Central memory CD8-positive, alpha-beta T cell (primary cell): Measurements from ENCODE around the gene ZCCHC4.
"Not testable (repeated sequence)": the region's sequence is repeated elsewhere in the genome, so short reads cannot be mapped to it uniquely, and the experiment has no call there.

Experiments
- ATAC-seq: fragments of 150-1000 bp; cut with Tn5 transposase; replicated peaks from 2 replicates; pipeline ENCODE4 v1.10.0; 2022; ENCODE audit warnings: mild to moderate bottlenecking, moderate FRiP score, moderate number of reproducible peaks; ENCODE audit not compliant: poor library complexity, severe bottlenecking; ENCODE audit errors: extremely low read depth
- DNase-seq, 2 donors: peaks; one replicate each; pipeline ENCODE4 v3.0.0; 2021; ENCODE audit warnings: low spot score in 2 of 2
- H3K27ac Mint-ChIP-seq: one replicate; pipeline ENCODE4 v1.8.0; 2022; ENCODE audit warnings: low read depth, mild to moderate bottlenecking, moderate library complexity, mixed read lengths
- H3K27me3 Mint-ChIP-seq: one replicate; pipeline ENCODE4 v1.8.0; 2022; ENCODE audit warnings: mixed read lengths
- H3K36me3 Mint-ChIP-seq: one replicate; pipeline ENCODE4 v1.8.0; 2022; ENCODE audit warnings: mild to moderate bottlenecking, moderate library complexity, mixed read lengths; ENCODE audit not compliant: insufficient read depth
- H3K4me1 Mint-ChIP-seq: one replicate; pipeline ENCODE4 v1.8.0; 2022; ENCODE audit warnings: mixed read lengths
- H3K4me3 Mint-ChIP-seq: one replicate; pipeline ENCODE4 v1.8.0; 2022; ENCODE audit warnings: mild to moderate bottlenecking, moderate library complexity, mixed read lengths
- H3K9me3 Mint-ChIP-seq: one replicate; pipeline ENCODE4 v1.8.0; 2022; ENCODE audit warnings: mixed read lengths

Gene ZCCHC4

GRCh38 chr4:25367877-25368276 is 55.3 kb downstream of the ZCCHC4 start:
- ATAC-seq, result no peak
- H3K36me3 Mint-ChIP-seq, result peaks cover 14% of the 10 kb centered on the region

GRCh38 chr4:25368315-25368714 is 55.7 kb downstream of the ZCCHC4 start:
- H3K9me3 Mint-ChIP-seq, result no peaks in the 10 kb centered on the region
- no peak overlapping the region for H3K27ac Mint-ChIP-seq
- H3K27me3 Mint-ChIP-seq, result no peaks in the 10 kb centered on the region
- DNase-seq (no peak), ATAC-seq (no peak)
- H3K4me3 Mint-ChIP-seq, result no peak overlapping the region
- peaks cover 16% of the 10 kb centered on the region for H3K36me3 Mint-ChIP-seq
- H3K4me1 Mint-ChIP-seq, result no peaks in the 10 kb centered on the region

More at GRCh38 chr4:25367877-25368276, 55.3 kb downstream of the ZCCHC4 start:
- no peaks in the 10 kb centered on the region for H3K27me3 Mint-ChIP-seq
- DNase-seq, result no peak
- no peaks in the 10 kb centered on the region for H3K9me3 Mint-ChIP-seq
- H3K27ac Mint-ChIP-seq, result no peak overlapping the region
- H3K4me1 Mint-ChIP-seq, result no peaks in the 10 kb centered on the region
- H3K4me3 Mint-ChIP-seq, result no peak overlapping the region

- DNase-seq (no peak), ATAC-seq (no peak)
- Mint-ChIP-seq H3K4me1 (no peaks in the 10 kb centered on the region), H3K9me3 (no peaks in the 10 kb centered on the region), H3K27ac (no peak overlapping the region), H3K27me3 (no peaks in the 10 kb centered on the region), H3K4me3 (no peak overlapping the region), H3K36me3 (peaks cover 12% of the 10 kb centered on the region)
These were observed 57.7 kb downstream of the ZCCHC4 start for GRCh38 chr4:25370242-25370641.

GRCh38 chr4:25372549-25372948 is 60.0 kb downstream of the ZCCHC4 start:
- not testable (repeated sequence) for H3K27ac Mint-ChIP-seq, H3K9me3 Mint-ChIP-seq, ATAC-seq, H3K4me1 Mint-ChIP-seq, H3K27me3 Mint-ChIP-seq, H3K4me3 Mint-ChIP-seq, DNase-seq
- peaks cover 14% of the 10 kb centered on the region for H3K36me3 Mint-ChIP-seq

GRCh38 chr4:25376754-25377571 is 64.4 kb downstream of the ZCCHC4 start, which contains the start of gene ANAPC4:
Gene ANAPC4 (plus strand): TSS chr4:25377263. CDS start chr4:25377428, 165 bp downstream.
- no peaks in the 10 kb centered on the region for H3K9me3 Mint-ChIP-seq
- peaks cover 6% of the 10 kb centered on the region for H3K4me1 Mint-ChIP-seq
- peak within 1 kb of the TSS; percentile 90 for H3K27ac Mint-ChIP-seq

GRCh38 chr4:25377572-25378436 is 65.2 kb downstream of the ZCCHC4 start:
- Mint-ChIP-seq H3K36me3 (peaks cover 21% of the 10 kb centered on the region), H3K27ac (peak overlapping the region; percentile 90), H3K9me3 (no peaks in the 10 kb centered on the region), H3K4me3 (no peak overlapping the region), H3K4me1 (peaks cover 6% of the 10 kb centered on the region), H3K27me3 (no peaks in the 10 kb centered on the region)
- ATAC-seq (peak; percentile 11), DNase-seq (no peak)

More at GRCh38 chr4:25376754-25377571, 64.4 kb downstream of the ZCCHC4 start, which contains the start of gene ANAPC4:
- Mint-ChIP-seq H3K27me3 (no peaks in the 10 kb centered on the region), H3K36me3 (peaks cover 13% of the 10 kb centered on the region), H3K4me3 (no peak within 1 kb of the TSS)
- ATAC-seq, result peak; percentile 96
- DNase-seq, result peak; percentile 88 to 90

GRCh38 chr4:25378437-25378743 is 65.8 kb downstream of the ZCCHC4 start:
- no peak overlapping the region for H3K27ac Mint-ChIP-seq
- ATAC-seq, result no peak
- peaks cover 23% of the 10 kb centered on the region for H3K36me3 Mint-ChIP-seq
- DNase-seq, result no peak
- no peak overlapping the region for H3K4me3 Mint-ChIP-seq
- peaks cover 6% of the 10 kb centered on the region for H3K4me1 Mint-ChIP-seq
- no peaks in the 10 kb centered on the region for H3K27me3 Mint-ChIP-seq
- H3K9me3 Mint-ChIP-seq, result no peaks in the 10 kb centered on the region

GRCh38 chr4:25379591-25379990 is 67.0 kb downstream of the ZCCHC4 start:
- H3K27me3 Mint-ChIP-seq, result no peaks in the 10 kb centered on the region
- ATAC-seq (no peak), DNase-seq (no peak)
- H3K4me3 Mint-ChIP-seq, result no peak overlapping the region
- no peak overlapping the region for H3K27ac Mint-ChIP-seq
- peaks cover 6% of the 10 kb centered on the region for H3K4me1 Mint-ChIP-seq
- H3K9me3 Mint-ChIP-seq, result no peaks in the 10 kb centered on the region
- peaks cover 29% of the 10 kb centered on the region for H3K36me3 Mint-ChIP-seq

GRCh38 chr4:25383647-25384046 is 71.1 kb downstream of the ZCCHC4 start:
- H3K4me3 Mint-ChIP-seq, result no peak overlapping the region
- peaks cover 42% of the 10 kb centered on the region for H3K36me3 Mint-ChIP-seq
- no peaks in the 10 kb centered on the region for H3K27me3 Mint-ChIP-seq
- H3K9me3 Mint-ChIP-seq, result no peaks in the 10 kb centered on the region
- H3K27ac Mint-ChIP-seq, result no peak overlapping the region
- H3K4me1 Mint-ChIP-seq, result peaks cover 3% of the 10 kb centered on the region
- DNase-seq (no peak), ATAC-seq (no peak)

- no peak for ATAC-seq
- Mint-ChIP-seq H3K27ac (no peak overlapping the region), H3K4me1 (peaks cover 8% of the 10 kb centered on the region), H3K27me3 (no peaks in the 10 kb centered on the region), H3K4me3 (no peak overlapping the region), H3K36me3 (peaks cover 57% of the 10 kb centered on the region), H3K9me3 (no peaks in the 10 kb centered on the region)
- DNase-seq, result no peak
These were observed 74.4 kb downstream of the ZCCHC4 start for GRCh38 chr4:25386926-25387325.

GRCh38 chr4:25397305-25397704 is 84.7 kb downstream of the ZCCHC4 start:
- peaks cover 58% of the 10 kb centered on the region for H3K36me3 Mint-ChIP-seq
- no peak for ATAC-seq
- peaks cover 22% of the 10 kb centered on the region for H3K4me1 Mint-ChIP-seq

GRCh38 chr4:25399510-25399909 is 86.9 kb downstream of the ZCCHC4 start:
- Mint-ChIP-seq H3K9me3 (no peaks in the 10 kb centered on the region), H3K4me1 (peaks cover 22% of the 10 kb centered on the region), H3K27me3 (no peaks in the 10 kb centered on the region), H3K4me3 (no peak overlapping the region), H3K27ac (peak overlapping the region; percentile 4), H3K36me3 (peaks cover 53% of the 10 kb centered on the region)
- DNase-seq (no peak), ATAC-seq (no peak)

More at GRCh38 chr4:25397305-25397704, 84.7 kb downstream of the ZCCHC4 start:
- DNase-seq, result no peak
- no peak overlapping the region for H3K27ac Mint-ChIP-seq
- H3K4me3 Mint-ChIP-seq, result no peak overlapping the region
- no peaks in the 10 kb centered on the region for H3K9me3 Mint-ChIP-seq
- no peaks in the 10 kb centered on the region for H3K27me3 Mint-ChIP-seq
